CD1c-positive myeloid dendritic cell (primary cell): ENCODE results near the gene FUBP3.

ENCODE experiments used
- DNase-seq: peaks from one replicate; pipeline ENCODE4 v3.0.0-alpha.2; 2016; ENCODE audit errors: extremely low spot score

Gene FUBP3

GRCh38 chr9:130634191-130634768, 54.9 kb downstream of the FUBP3 start:
- no peak for DNase-seq

GRCh38 chr9:130634801-130635200, 55.4 kb downstream of the FUBP3 start:
- no peak for DNase-seq

- no peak for DNase-seq
Observed at GRCh38 chr9:130635306-130635705, 55.9 kb downstream of the FUBP3 start.

GRCh38 chr9:130635721-130636647, 56.6 kb downstream of the FUBP3 start:
- no peak for DNase-seq

GRCh38 chr9:130636648-130637020, 57.3 kb downstream of the FUBP3 start:
- no peak for DNase-seq

- no peak for DNase-seq
Observed at GRCh38 chr9:130638284-130639123, 59.1 kb downstream of the FUBP3 start.

- no peak for DNase-seq
Observed at GRCh38 chr9:130639124-130639765, 59.9 kb downstream of the FUBP3 start.

- DNase-seq: no peak
Observed at GRCh38 chr9:130639866-130640555, 60.6 kb downstream of the FUBP3 start.

- no peak for DNase-seq
Observed at GRCh38 chr9:130640681-130641080, 61.3 kb downstream of the FUBP3 start.

- no peak for DNase-seq
Observed at GRCh38 chr9:130642926-130643325, 63.5 kb downstream of the FUBP3 start.

- no peak for DNase-seq
Observed at GRCh38 chr9:130651221-130651620, 71.8 kb downstream of the FUBP3 start.

GRCh38 chr9:130651752-130652151, 72.4 kb downstream of the FUBP3 start:
- no peak for DNase-seq

GRCh38 chr9:130654879-130655278, 75.5 kb downstream of the FUBP3 start:
- no peak for DNase-seq

GRCh38 chr9:130658893-130659698, 79.7 kb downstream of the FUBP3 start:
- DNase-seq: no peak

- DNase-seq: no peak
Observed at GRCh38 chr9:130659699-130660248, 80.4 kb downstream of the FUBP3 start.

- DNase-seq: no peak
Observed at GRCh38 chr9:130660326-130660682, 80.9 kb downstream of the FUBP3 start.

- DNase-seq: no peak
Observed at GRCh38 chr9:130660683-130661450, 81.5 kb downstream of the FUBP3 start.

- no peak for DNase-seq
Observed at GRCh38 chr9:130661451-130662098, 82.2 kb downstream of the FUBP3 start.
